HepG2 (cell line): ENCODE data around the gene KCNIP3. TPM values are rescaled to one million over a fixed set of nuclear protein-coding genes. Genes with fewer than 3 reads are reported as not detected.

Experiments used
- ATAC-seq: fragments of 200-7000 bp; cut with Tn5 transposase; 3 replicates; pipeline ENCODE4 v1.9.1; 2020; ENCODE audit warnings: mild to moderate bottlenecking, moderate library complexity
- BruUV-seq: library from RNA; stranded (reverse); fragments of 400-500 nt; replicated peaks from 2 replicates; lab custom pipeline; 2021; lab: Mats Ljungman, UMichigan
- CTCF ChIA-PET: fragments of 300-600 bp; formaldehyde crosslinking; extraction: SDS; loops from one replicate; lab custom pipeline; 2021; ENCODE audit warnings: low total read pairs, inconsistent platforms, low intra/inter-chr PET ratio; lab: Yijun Ruan, JAX
- POLR2A ChIA-PET: fragments of 350-600 bp; sonication (Branson Sonifier 250); formaldehyde crosslinking; loops from one replicate; lab custom pipeline; 2020; ENCODE audit warnings: antibody characterized with exemption, inconsistent platforms; lab: Yijun Ruan, JAX
- DNase-seq: peaks from one replicate; pipeline ENCODE4 v3.0.0-alpha.2; 2015; ENCODE audit warnings: low spot score
- FAIRE-seq: peaks from 3 replicates; lab custom pipeline; 2011; peaks lifted over from hg19 to GRCh38; lab: Jason Lieb, UNC
- H2AFZ ChIP-seq: one replicate; pipeline ENCODE4 v1.6.1; 2011; ENCODE audit warnings: low read length, inconsistent platforms
- H3K27ac ChIP-seq: fragments of 300-600 bp; 3 replicates; pipeline ENCODE4 v1.8.0; 2011; ENCODE audit warnings: mixed run types, mild to moderate bottlenecking, mixed read lengths, low read length, inconsistent platforms; ENCODE audit not compliant: insufficient read depth; ENCODE audit errors: extremely low read length
- H3K27me3 ChIP-seq, 2 experiments: fragments of 200-600 bp in 1 of 2; 2 replicates in 1 of 2; 3 replicates in 1 of 2; pipeline versions ENCODE4 v1.6.0 to v1.8.0; 2011; ENCODE audit warnings: low read length in 2 of 2, mild to moderate bottlenecking in 2 of 2, moderate library complexity in 2 of 2, inconsistent platforms in 1 of 2; ENCODE audit not compliant: insufficient read depth in 2 of 2, control insufficient read depth in 1 of 2
- H3K36me3 ChIP-seq, 2 experiments: fragments of 200-600 bp in 1 of 2; replicated peaks in 1 of 2; 2 replicates in 1 of 2; 3 replicates in 1 of 2; pipeline versions ENCODE4 v1.5.1 to v1.8.0; 2011; ENCODE audit warnings: low read length in 2 of 2, inconsistent platforms in 1 of 2; ENCODE audit not compliant: insufficient read depth in 2 of 2, control insufficient read depth in 1 of 2
- H3K4me1 ChIP-seq: 2 replicates; pipeline ENCODE4 v1.5.1; 2012; ENCODE audit warnings: low read length, inconsistent platforms; ENCODE audit not compliant: insufficient read depth
- H3K4me2 ChIP-seq: 2 replicates; pipeline ENCODE4 v1.6.0; 2011; ENCODE audit warnings: low read depth, low read length, inconsistent platforms
- H3K4me3 ChIP-seq, 3 experiments: fragments of 200-600 bp in 1 of 3; sonication (generic), shearing (Covaris generic) in 1 of 3; replicated peaks in 1 of 3; 2 replicates each; pipeline ENCODE4 v1.5.1; 2011 to 2016; ENCODE audit warnings: low read length in 3 of 3, inconsistent platforms in 2 of 3, low read depth in 2 of 3, mild to moderate bottlenecking in 2 of 3, control low read depth in 1 of 3, mixed read lengths in 1 of 3; ENCODE audit not compliant: insufficient read depth in 1 of 3
- H3K79me2 ChIP-seq: one replicate; pipeline ENCODE4 v1.6.1; 2011; ENCODE audit warnings: low read length, inconsistent platforms; ENCODE audit not compliant: insufficient read depth
- H3K9ac ChIP-seq: 2 replicates; pipeline ENCODE4 v1.6.0; 2011; ENCODE audit warnings: mild to moderate bottlenecking, low read depth, low read length, inconsistent platforms; ENCODE audit not compliant: insufficient read depth
- H3K9me3 ChIP-seq: 2 replicates; pipeline ENCODE4 v1.5.1; 2012; ENCODE audit warnings: mild to moderate bottlenecking, low read length
- H4K20me1 ChIP-seq: 2 replicates; pipeline ENCODE4 v1.6.0; 2011; ENCODE audit warnings: inconsistent platforms, mild to moderate bottlenecking, low read length, moderate library complexity; ENCODE audit not compliant: insufficient read depth
- FLYWCH1 ChIP-seq: sonication (generic); formaldehyde crosslinking; IDR thresholded peaks from 2 replicates; pipeline ENCODE4 v1.8.1; 2023; ENCODE audit warnings: mild to moderate bottlenecking, missing genetic modification reagents
- IRX3 ChIP-seq: sonication (generic); formaldehyde crosslinking; IDR thresholded peaks from 2 replicates; pipeline ENCODE4 v1.8.1; 2023; ENCODE audit warnings: mild to moderate bottlenecking, low read depth, missing genetic modification reagents, borderline replicate concordance
- MAF1 ChIP-seq: sonication (generic); formaldehyde crosslinking; IDR thresholded peaks from 2 replicates; pipeline ENCODE4 v1.5.0; 2020; ENCODE audit warnings: missing genetic modification reagents, borderline replicate concordance
- MXD4 ChIP-seq: IDR thresholded peaks from 2 replicates; pipeline ENCODE4 v1.6.1; 2016; ENCODE audit warnings: mild to moderate bottlenecking, missing biosample characterization, missing genetic modification reagents
- MXI1 ChIP-seq: IDR thresholded peaks from 3 replicates; pipeline ENCODE4 v1.6.1; 2012; ENCODE audit warnings: low read depth, low read length, inconsistent platforms, borderline replicate concordance
- PATZ1 ChIP-seq: sonication (generic); formaldehyde crosslinking; IDR thresholded peaks from 2 replicates; pipeline ENCODE4 v1.4.0; 2020; ENCODE audit warnings: missing genetic modification reagents
- PHF21A ChIP-seq: sonication (generic); formaldehyde crosslinking; IDR thresholded peaks from 2 replicates; pipeline ENCODE4 v1.5.0; 2020; ENCODE audit warnings: mild to moderate bottlenecking, missing genetic modification reagents
- REST ChIP-seq, 2 experiments: IDR thresholded peaks; 2 replicates each; pipeline ENCODE4 v1.6.1; 2011 to 2012; ENCODE audit warnings: low read length in 2 of 2, borderline replicate concordance in 1 of 2, low read depth in 1 of 2, mild to moderate bottlenecking in 1 of 2, moderate library complexity in 1 of 2
- SKI ChIP-seq: fragments of 450-650 bp; IDR thresholded peaks from one replicate; pipeline ENCODE4 v1.6.1; 2018; ENCODE audit warnings: mild to moderate bottlenecking; ENCODE audit not compliant: partially characterized antibody
- ZFP36 ChIP-seq: fragments of 150-350 bp; IDR thresholded peaks from 2 replicates; pipeline ENCODE4 v1.6.1; 2018; ENCODE audit warnings: borderline replicate concordance, low read length, low read depth; ENCODE audit not compliant: partially characterized antibody
- ZNF350 ChIP-seq: sonication (generic); formaldehyde crosslinking; IDR thresholded peaks from 2 replicates; pipeline ENCODE4 v1.4.0; 2020; ENCODE audit warnings: mild to moderate bottlenecking, low read depth, missing genetic modification reagents, borderline replicate concordance
- ZNF513 ChIP-seq: sonication (generic); formaldehyde crosslinking; conservative IDR thresholded peaks from 2 replicates; pipeline ENCODE4 v1.5.0; 2020; ENCODE audit warnings: missing genetic modification reagents
- ZNF563 ChIP-seq: sonication (generic); formaldehyde crosslinking; IDR thresholded peaks from 2 replicates; pipeline ENCODE4 v1.8.0; 2022; ENCODE audit warnings: mild to moderate bottlenecking, moderate library complexity, missing genetic modification reagents
- ZNF766 ChIP-seq: sonication (generic); formaldehyde crosslinking; IDR thresholded peaks from 2 replicates; pipeline ENCODE4 v1.5.0; 2020; ENCODE audit warnings: missing genetic modification reagents, borderline replicate concordance
- ZNF83 ChIP-seq: sonication (generic); formaldehyde crosslinking; IDR thresholded peaks from 2 replicates; pipeline ENCODE4 v1.4.0; 2020; ENCODE audit warnings: missing genetic modification reagents, mild to moderate bottlenecking, borderline replicate concordance
- WGBS: methylation state at CpG from one replicate; pipeline ENCODE4 v1.1.6; 2017; ENCODE audit warnings: low lambda C conversion rate; 5-methylcytosine and 5-hydroxymethylcytosine counted together
- in situ Hi-C: cut with HindIII; loops from 2 replicates; pipeline ENCODE4 v1.10.0; 2017; ENCODE audit warnings: low pct_unique_long_range_greater_than_20kb; ENCODE audit not compliant: extremely low pct_ligation_motif_present
- intact Hi-C: fragments of 100-400 bp; cut with micrococcal nuclease; formaldehyde crosslinking; loops from one replicate; pipeline ENCODE4 v1.10.0; 2022; ENCODE audit not compliant: unreplicated experiment
- polyA plus RNA-seq, 8 experiments: library from polyadenylated mRNA; depleted of rRNA in 3 of 8; stranded (reverse) in 7 of 8; unstranded in 1 of 8; fragments of >200 nt; fragmentation: Illumina TruSeq in 4 of 8; extraction: Trizol in 4 of 8; gene quantifications; 2 replicates each; pipeline versions ENCODE4 v1.2.1 to v1.2.3, GENCODE V29; 2011 to 2016; ENCODE audit warnings: low read depth in 4 of 8, missing spikeins in 1 of 8, mixed read lengths in 1 of 8; ENCODE audit not compliant: insufficient read depth in 1 of 8
- total RNA-seq, 5 experiments: library from RNA; depleted of rRNA; stranded (reverse); fragments of >200 nt; fragmentation: Illumina TruSeq; extraction: Trizol; gene quantifications; 2 replicates each; pipeline ENCODE4 v1.2.3, GENCODE V29; 2016; ENCODE audit warnings: low read depth in 1 of 5

The KCNIP3 gene
- total and polyA plus RNA-seq, 2 of the 13 experiments (the other 11 are each of a cell fraction or from before 2014, with no cell fraction given), result not detected

GRCh38 chr2:95350774-95351597, 53.8 kb downstream of the KCNIP3 start:
- no peak overlapping the region for H2AFZ ChIP-seq
- BruUV-seq, result no TSS peak
- H3K4me1 ChIP-seq, result peaks cover under 1% of the 10 kb centered on the region; the same call in 1 of the 2 replicates
- no peak for TF ChIP-seq ZNF513 (CRISPR knock-in tag)
- TF ChIP-seq MXD4 (CRISPR knock-in tag), result no peak
- no peak for TF ChIP-seq IRX3 (CRISPR knock-in tag)
- no peak for TF ChIP-seq PHF21A (CRISPR knock-in tag)
- TF ChIP-seq ZNF350 (CRISPR knock-in tag), result no peak
- TF ChIP-seq MXI1, result no peak
- no peak for TF ChIP-seq ZNF83 (CRISPR knock-in tag)
- TF ChIP-seq ZNF766 (CRISPR knock-in tag), result no peak
- no peak for TF ChIP-seq PATZ1 (CRISPR knock-in tag)
- TF ChIP-seq ZNF563 (CRISPR knock-in tag), result no peak
- TF ChIP-seq ZFP36, result no peak
- no peak for TF ChIP-seq SKI
- no peak for TF ChIP-seq FLYWCH1 (CRISPR knock-in tag)
- no peak for TF ChIP-seq MAF1 (CRISPR knock-in tag)
- no peak for TF ChIP-seq REST (IDR thresholded peaks at IDR 0.05; ENCODE audit: borderline replicate concordance in 1 of 2, low read depth in 1 of 2, low read length in 2 of 2)
- no peak overlapping the region for H3K27ac ChIP-seq
- ATAC-seq (no peak), FAIRE-seq (no peak), DNase-seq (no peak)
- H3K4me2 ChIP-seq, result no peak overlapping the region
- H3K27me3 ChIP-seq, result peaks cover 6 to 52% of the 10 kb centered on the region in 2 experiments; a peak in 4 of 5 replicates
- in situ Hi-C loops (no loop called here), intact Hi-C loops (no loop called here)
- H3K4me3 ChIP-seq, result no peak overlapping the region
- whole genome bisulfite sequencing, result 33% methylated on average over 12 of the region's 13 CpGs
- no peaks in the 10 kb centered on the region for H3K79me2 ChIP-seq
- H3K9ac ChIP-seq, result no peak overlapping the region
- H3K9me3 ChIP-seq, result no peaks in the 10 kb centered on the region
- POLR2A ChIA-PET, result no interaction called here
- H4K20me1 ChIP-seq, result no peaks in the 10 kb centered on the region; the same call in 1 of the 2 replicates
- H3K36me3 ChIP-seq, result no peaks in the 10 kb centered on the region
- CTCF ChIA-PET, result no interaction called here
